ENCODE data around the gene HNRNPR.
"Not testable (repeated sequence)": the region's sequence is repeated elsewhere in the genome, so short reads cannot be mapped to it uniquely, and the experiment has no call there.

The HNRNPR gene

GRCh38 chr1:23344111-23344986 lies at the start of gene HNRNPR:
TSS of gene HNRNPR (minus strand) at chr1:23344284. CDS start at chr1:23341008, 3,276 bp downstream.
- peak; percentile 99 for DNase-seq (ENCODE audit: low read depth)

- no peak for DNase-seq (ENCODE audit: low read depth)
These were observed 49.6 kb upstream of the HNRNPR start for GRCh38 chr1:23393706-23394105.

- no peak for DNase-seq (ENCODE audit: low read depth)
These were observed 48.2 kb upstream of the HNRNPR start for GRCh38 chr1:23392125-23392855.

GRCh38 chr1:23389837-23390321 lies 45.8 kb upstream of the HNRNPR start:
- DNase-seq (ENCODE audit: low read depth) = no peak

- DNase-seq (ENCODE audit: low read depth) = no peak
These were observed 43.4 kb upstream of the HNRNPR start for GRCh38 chr1:23387494-23387893.

- no peak for DNase-seq (ENCODE audit: low read depth)
These were observed 41.1 kb upstream of the HNRNPR start for GRCh38 chr1:23385119-23385621.

GRCh38 chr1:23384312-23385058 lies 40.4 kb upstream of the HNRNPR start:
- DNase-seq (ENCODE audit: low read depth) = no peak

- DNase-seq (ENCODE audit: low read depth) = no peak
These were observed 39.7 kb upstream of the HNRNPR start for GRCh38 chr1:23383577-23384311.

GRCh38 chr1:23381233-23381885 lies 37.3 kb upstream of the HNRNPR start:
- no peak for DNase-seq (ENCODE audit: low read depth)

GRCh38 chr1:23380719-23381118 lies 36.6 kb upstream of the HNRNPR start:
- no peak for DNase-seq (ENCODE audit: low read depth)

GRCh38 chr1:23380236-23380635 lies 36.2 kb upstream of the HNRNPR start:
- not testable (repeated sequence) for DNase-seq (ENCODE audit: low read depth)

GRCh38 chr1:23376890-23377811 lies 33.1 kb upstream of the HNRNPR start:
- no peak for DNase-seq (ENCODE audit: low read depth)

GRCh38 chr1:23374079-23374735 lies 30.1 kb upstream of the HNRNPR start:
- DNase-seq (ENCODE audit: low read depth) = not testable (repeated sequence)

- DNase-seq (ENCODE audit: low read depth) = no peak
These were observed 28.1 kb upstream of the HNRNPR start for GRCh38 chr1:23371987-23372880.

GRCh38 chr1:23370709-23371584 lies 26.9 kb upstream of the HNRNPR start:
- no peak for DNase-seq (ENCODE audit: low read depth)

- DNase-seq (ENCODE audit: low read depth) = no peak
These were observed 26.2 kb upstream of the HNRNPR start for GRCh38 chr1:23370330-23370708.
